HK-2 (cell line): ENCODE measurements around the gene ATAD1.

Source experiments
- DNase-seq: peaks from one replicate; pipeline ENCODE4 v3.0.0-alpha.2; 2018; ENCODE audit not compliant: unreplicated experiment

Gene ATAD1

DNA sequence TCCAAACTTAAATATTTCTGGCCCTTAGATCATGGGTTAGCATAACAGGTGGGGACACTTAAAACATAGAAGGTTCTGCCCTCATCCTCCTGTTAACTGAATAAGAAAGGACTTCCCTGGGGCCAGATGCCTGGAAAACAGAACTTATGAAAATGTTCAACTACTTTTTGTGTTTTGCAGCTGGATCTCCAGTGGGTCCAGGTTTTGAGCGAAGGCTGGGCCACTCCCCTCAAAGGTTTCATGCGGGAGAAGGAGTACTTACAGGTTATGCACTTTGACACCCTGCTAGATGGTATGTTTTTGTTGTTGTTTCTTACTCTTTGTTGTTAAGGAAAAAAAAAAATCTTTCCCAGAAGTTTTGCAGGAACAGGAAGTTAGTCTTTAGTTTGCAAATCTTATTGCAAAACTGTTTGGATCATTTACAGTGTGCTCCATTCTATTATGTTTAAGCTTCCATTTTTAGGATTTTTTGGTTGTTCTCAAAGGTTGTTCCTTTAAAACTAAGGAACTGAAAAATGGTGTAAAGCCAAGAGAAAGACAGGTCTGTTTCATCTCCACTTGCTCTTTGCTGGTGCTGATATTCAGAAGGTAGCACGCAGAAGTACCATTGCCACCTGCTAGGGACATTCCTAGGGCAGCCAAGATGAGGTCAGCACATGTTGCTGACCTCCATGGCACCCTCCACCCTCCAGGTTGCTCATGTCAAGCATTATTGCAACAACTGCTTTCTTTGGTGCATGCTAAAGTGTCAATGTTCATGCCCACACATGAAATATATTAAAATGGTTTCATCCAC is 102.3 kb downstream of the ATAD1 start:
- DNase-seq: no peak

GRCh38 chr10:87713707-87714106 is 104.3 kb downstream of the ATAD1 start:
- no peak for DNase-seq

- no peak for DNase-seq
These were observed 105.0 kb downstream of the ATAD1 start for GRCh38 chr10:87712913-87713616.

DNA sequence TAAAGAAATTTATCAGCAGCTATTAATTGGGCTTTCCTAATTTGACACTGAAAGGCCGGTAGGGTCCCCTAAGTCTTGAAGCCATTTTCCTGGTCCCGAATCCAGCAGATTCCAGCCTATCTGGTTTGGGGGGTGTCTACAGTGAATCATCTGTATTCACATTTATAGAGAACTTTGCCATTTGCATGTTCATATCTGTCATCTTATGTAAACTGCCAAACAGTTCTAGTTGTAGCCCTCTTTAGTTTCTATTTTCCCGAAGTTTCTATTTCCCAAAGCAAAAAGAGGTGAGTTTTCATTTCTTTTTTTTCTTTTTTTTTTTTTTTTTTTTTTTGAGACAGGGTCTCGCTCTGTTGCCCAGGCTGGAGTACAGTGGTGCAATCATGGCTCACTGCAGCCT is 110.8 kb downstream of the ATAD1 start:
- DNase-seq: no peak

DNA sequence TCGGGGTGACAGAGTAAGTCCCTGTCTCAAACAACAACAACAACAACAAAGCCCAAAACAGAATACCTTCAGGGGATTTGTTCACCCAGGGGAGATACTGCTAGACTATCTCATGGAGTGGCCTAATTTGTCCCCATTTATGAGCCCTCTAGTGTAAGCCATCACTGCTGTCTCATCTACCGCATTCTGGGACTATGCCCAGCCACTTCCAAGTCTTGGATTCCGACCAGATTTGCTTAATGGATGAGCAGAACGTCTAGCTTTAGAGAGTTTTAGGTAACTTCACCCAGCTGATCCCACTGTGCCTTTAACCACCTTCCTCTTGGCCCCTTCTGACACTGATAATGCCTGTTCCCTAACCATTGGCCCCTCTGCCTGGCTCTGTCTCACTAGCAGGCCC is 111.3 kb downstream of the ATAD1 start:
- DNase-seq: no peak

- no peak for DNase-seq
These were observed 112.7 kb downstream of the ATAD1 start for GRCh38 chr10:87705339-87705738.

- DNase-seq: no peak
These were observed 114.3 kb downstream of the ATAD1 start for GRCh38 chr10:87703771-87704170.

- no peak for DNase-seq
These were observed 115.1 kb downstream of the ATAD1 start for GRCh38 chr10:87702973-87703294.

GRCh38 chr10:87702260-87702972 is 115.6 kb downstream of the ATAD1 start:
- no peak for DNase-seq
